ENCODE results near the gene PRRC2B. TPM values are rescaled to one million over a fixed set of nuclear protein-coding genes. Genes with fewer than 3 reads are reported as not detected.

Gene PRRC2B
- total and polyA plus RNA-seq, 2 of the 13 experiments (the other 11 are each of a cell fraction or from before 2014, with no cell fraction given), result 20.8 to 37.4 TPM

GRCh38 chr9:131391504-131391903 lies 2.4 kb upstream of the PRRC2B start:
- DNase-seq (ENCODE audit: low spot score), result no peak
- ATAC-seq, result no peak
- CTCF ChIA-PET (ENCODE audit: low intra/inter-chr PET ratio, low total read pairs), result no interaction called here
- Histone ChIP-seq H3K27ac (ENCODE audit: extremely low read length, insufficient read depth, low read length) (no peak overlapping the region), H3K4me3 (replicated peaks in 1 of 3; ENCODE audit: insufficient read depth in 1 of 3, low read depth in 2 of 3, low read length in 3 of 3) (no peak overlapping the region), H3K9ac (ENCODE audit: insufficient read depth, low read depth, low read length) (no peak overlapping the region), H3K79me2 (ENCODE audit: insufficient read depth, low read length) (peaks cover 18% of the 10 kb centered on the region), H3K9me3 (ENCODE audit: low read length) (no peaks in the 10 kb centered on the region), H3K27me3 (ENCODE audit: control insufficient read depth in 1 of 2, insufficient read depth in 2 of 2, low read length in 2 of 2) (no peaks in the 10 kb centered on the region), H4K20me1 (ENCODE audit: insufficient read depth, low read length) (peaks cover 13% of the 10 kb centered on the region), H3K4me2 (ENCODE audit: low read depth, low read length) (no peak overlapping the region), H3K4me1 (ENCODE audit: insufficient read depth, low read length) (peaks cover 38% of the 10 kb centered on the region), H2AFZ (ENCODE audit: low read length) (no peak overlapping the region), H3K36me3 (replicated peaks in 1 of 2; ENCODE audit: control insufficient read depth in 1 of 2, insufficient read depth in 2 of 2, low read length in 2 of 2) (no peaks in the 10 kb centered on the region)
- no peak for FAIRE-seq
- no TSS peak for BruUV-seq (replicated peaks)
- POLR2A ChIA-PET, result interaction anchor here (1.9 kb wide), 1 partner anchor 19 kb away, joined by 13 read pairs; no protein-coding TSS in a partner anchor
- TF ChIP-seq ZNF274 (CRISPR knock-in tag; IDR thresholded peaks at IDR 0.05), result no peak
- TF ChIP-seq ZBTB7A (CRISPR knock-in tag; IDR thresholded peaks at IDR 0.05), result no peak
- TF ChIP-seq DNMT3B (CRISPR knock-in tag; conservative IDR thresholded peaks at IDR 0.05), result no peak
- no peak for TF ChIP-seq TOPORS (CRISPR knock-in tag; IDR thresholded peaks at IDR 0.05)
- no peak for TF ChIP-seq ZNF784 (CRISPR knock-in tag; IDR thresholded peaks at IDR 0.05; ENCODE audit: borderline replicate concordance)
- no peak for TF ChIP-seq ZNF318 (CRISPR knock-in tag; IDR thresholded peaks at IDR 0.05)
- no peak for TF ChIP-seq ZSCAN5A (CRISPR knock-in tag; IDR thresholded peaks at IDR 0.05; ENCODE audit: borderline replicate concordance)
- TF ChIP-seq PRPF4 (IDR thresholded peaks at IDR 0.05; ENCODE audit: low read depth, low read length, poor library complexity, severe bottlenecking), result no peak
- TF ChIP-seq RNF219 (CRISPR knock-in tag; IDR thresholded peaks at IDR 0.05), result no peak
- no peak for TF ChIP-seq RFX3 (CRISPR knock-in tag; IDR thresholded peaks at IDR 0.05)
- no peak for TF ChIP-seq JUN (CRISPR knock-in tag; IDR thresholded peaks at IDR 0.05)
- TF ChIP-seq YEATS4 (CRISPR knock-in tag; IDR thresholded peaks at IDR 0.05; ENCODE audit: borderline replicate concordance), result no peak
- WGBS (ENCODE audit: low lambda C conversion rate), result 77% methylated on average over 2 of the region's 4 CpGs
- in situ Hi-C loops (cut with HindIII; ENCODE audit: extremely low pct_ligation_motif_present, low pct_unique_long_range_greater_than_20kb), result loop anchor here (25.0 kb wide), 1 partner anchor 346 kb away; the partner anchor contains the start of gene RAPGEF1
- intact Hi-C loops (cut with micrococcal nuclease; ENCODE audit: unreplicated experiment), result no loop called here
